SU-DHL-6 (cell line): ENCODE data around the gene OMP.

ENCODE experiments used
- H2AFZ ChIP-seq: fragments of 200-600 bp; sonication (generic); 2 replicates; pipeline ENCODE4 v1.6.1; 2014; ENCODE audit warnings: low read depth, mild to moderate bottlenecking, moderate library complexity, mixed read lengths, antibody characterized with exemption, low read length; ENCODE audit not compliant: severe bottlenecking
- H3F3A ChIP-seq: fragments of 200-600 bp; shearing (Covaris generic); 2 replicates; pipeline ENCODE4 v1.6.0; 2016; ENCODE audit warnings: antibody characterized with exemption, mild to moderate bottlenecking; ENCODE audit not compliant: insufficient read depth
- H3K27ac ChIP-seq: fragments of 200-600 bp; sonication (generic); 2 replicates; pipeline ENCODE4 v1.5.1; 2016; ENCODE audit warnings: low read depth, mild to moderate bottlenecking, low read length, moderate library complexity, mixed read lengths
- H3K27me3 ChIP-seq: fragments of 200-600 bp; sonication (generic), shearing (Covaris generic); 2 replicates; pipeline ENCODE4 v1.6.0; 2014; ENCODE audit warnings: mild to moderate bottlenecking, low read length
- H3K36me3 ChIP-seq: fragments of 200-600 bp; sonication (generic); 2 replicates; pipeline ENCODE4 v1.6.1; 2014; ENCODE audit warnings: mild to moderate bottlenecking, low read length, mixed read lengths
- H3K4me2 ChIP-seq: fragments of 300-600, 200-600 bp; shearing (Covaris generic), sonication (generic); 2 replicates; pipeline ENCODE4 v1.6.0; 2014; ENCODE audit warnings: low read length, low read depth, mild to moderate bottlenecking; ENCODE audit not compliant: poor library complexity, severe bottlenecking
- H3K4me3 ChIP-seq: fragments of 200-600 bp; sonication (generic); 2 replicates; pipeline ENCODE4 v1.5.1; 2014; ENCODE audit warnings: antibody characterized with exemption, low read length, mild to moderate bottlenecking, mixed read lengths; ENCODE audit not compliant: insufficient read depth, poor library complexity, severe bottlenecking
- H3K79me2 ChIP-seq: fragments of 200-600 bp; sonication (generic); 2 replicates; pipeline ENCODE4 v1.6.1; 2014; ENCODE audit warnings: mild to moderate bottlenecking, low read length, moderate library complexity; ENCODE audit not compliant: insufficient read depth
- H3K9ac ChIP-seq: fragments of 200-600 bp; sonication (generic); 2 replicates; pipeline ENCODE4 v1.7.0; 2014; ENCODE audit warnings: mild to moderate bottlenecking, low read length
- H3K9me2 ChIP-seq: fragments of 200-600 bp; sonication (generic); replicated peaks from 2 replicates; pipeline ENCODE4 v1.6.1; 2014; ENCODE audit warnings: low read length; ENCODE audit not compliant: insufficient read depth
- H3K9me3 ChIP-seq: fragments of 200-600 bp; sonication (generic); 2 replicates; pipeline ENCODE4 v1.6.1; 2014; ENCODE audit warnings: low read length, mixed read lengths; ENCODE audit not compliant: insufficient read depth
- H4K20me1 ChIP-seq: fragments of 200-600 bp; sonication (generic); 2 replicates; pipeline ENCODE4 v1.6.1; 2014; ENCODE audit warnings: low read depth, mild to moderate bottlenecking, antibody characterized with exemption, low read length, moderate library complexity, mixed read lengths
- CTCF ChIP-seq: fragments of 200-600 bp; sonication (generic); IDR thresholded peaks from one replicate; pipeline ENCODE4 v1.5.1; 2017; ENCODE audit warnings: antibody characterized with exemption, mild to moderate bottlenecking, low read length, moderate library complexity; ENCODE audit not compliant: insufficient read depth, poor library complexity, severe bottlenecking
- EZH2phosphoT487 ChIP-seq: fragments of 200-600 bp; sonication (generic), shearing (Covaris generic); conservative IDR thresholded peaks from 2 replicates; pipeline ENCODE4 v1.6.1; 2018; ENCODE audit warnings: mild to moderate bottlenecking, antibody characterized with exemption, low read length, moderate library complexity, mixed read lengths

Gene OMP

GRCh38 chr11:77084581-77085191 is 18.0 kb upstream of the OMP start:
- H3F3A ChIP-seq = no peaks in the 10 kb centered on the region
- TF ChIP-seq CTCF (no peak), EZH2phosphoT487 (no peak)
- no peak overlapping the region for H3K9ac ChIP-seq
- no peak overlapping the region for H3K4me3 ChIP-seq
- no peak overlapping the region for H2AFZ ChIP-seq
- no peak overlapping the region for H3K27ac ChIP-seq
- H3K27me3 ChIP-seq = no peaks in the 10 kb centered on the region
- no peaks in the 10 kb centered on the region for H3K79me2 ChIP-seq
- no peaks in the 10 kb centered on the region for H3K9me3 ChIP-seq
- H3K4me2 ChIP-seq = no peak overlapping the region
- no peaks in the 10 kb centered on the region for H4K20me1 ChIP-seq
- H3K9me2 ChIP-seq = no peaks in the 10 kb centered on the region
- H3K36me3 ChIP-seq = no peaks in the 10 kb centered on the region

DNA sequence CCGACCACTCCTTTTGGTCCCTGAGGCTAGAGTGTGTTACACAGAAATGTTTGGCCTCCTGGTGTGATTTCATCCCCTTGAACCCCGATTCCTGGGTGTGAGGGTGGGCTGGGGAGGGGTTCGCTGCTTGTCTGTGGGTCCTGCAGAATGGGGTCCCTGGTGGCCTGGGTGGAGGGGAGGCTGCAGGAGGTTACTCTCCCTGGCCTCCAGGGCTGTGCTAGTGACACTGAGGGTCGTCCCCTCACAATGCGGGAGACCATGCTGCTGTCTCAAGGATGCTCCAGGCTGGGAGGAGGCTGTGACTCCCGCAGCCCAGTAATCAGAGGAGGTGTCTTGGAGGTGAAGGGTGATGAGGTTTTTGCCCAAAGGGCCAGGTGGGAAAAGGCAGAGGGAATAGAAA is 17.0 kb upstream of the OMP start:
- H3K36me3 ChIP-seq = no peaks in the 10 kb centered on the region
- H4K20me1 ChIP-seq = no peaks in the 10 kb centered on the region
- no peak overlapping the region for H2AFZ ChIP-seq
- no peak overlapping the region for H3K4me3 ChIP-seq
- H3K27ac ChIP-seq = no peak overlapping the region
- H3K9ac ChIP-seq = no peak overlapping the region
- no peaks in the 10 kb centered on the region for H3K9me3 ChIP-seq
- H3K9me2 ChIP-seq = no peaks in the 10 kb centered on the region
- no peaks in the 10 kb centered on the region for H3F3A ChIP-seq
- no peak overlapping the region for H3K4me2 ChIP-seq
- no peaks in the 10 kb centered on the region for H3K27me3 ChIP-seq
- TF ChIP-seq CTCF = no peak
- TF ChIP-seq EZH2phosphoT487 = no peak
- no peaks in the 10 kb centered on the region for H3K79me2 ChIP-seq

DNA sequence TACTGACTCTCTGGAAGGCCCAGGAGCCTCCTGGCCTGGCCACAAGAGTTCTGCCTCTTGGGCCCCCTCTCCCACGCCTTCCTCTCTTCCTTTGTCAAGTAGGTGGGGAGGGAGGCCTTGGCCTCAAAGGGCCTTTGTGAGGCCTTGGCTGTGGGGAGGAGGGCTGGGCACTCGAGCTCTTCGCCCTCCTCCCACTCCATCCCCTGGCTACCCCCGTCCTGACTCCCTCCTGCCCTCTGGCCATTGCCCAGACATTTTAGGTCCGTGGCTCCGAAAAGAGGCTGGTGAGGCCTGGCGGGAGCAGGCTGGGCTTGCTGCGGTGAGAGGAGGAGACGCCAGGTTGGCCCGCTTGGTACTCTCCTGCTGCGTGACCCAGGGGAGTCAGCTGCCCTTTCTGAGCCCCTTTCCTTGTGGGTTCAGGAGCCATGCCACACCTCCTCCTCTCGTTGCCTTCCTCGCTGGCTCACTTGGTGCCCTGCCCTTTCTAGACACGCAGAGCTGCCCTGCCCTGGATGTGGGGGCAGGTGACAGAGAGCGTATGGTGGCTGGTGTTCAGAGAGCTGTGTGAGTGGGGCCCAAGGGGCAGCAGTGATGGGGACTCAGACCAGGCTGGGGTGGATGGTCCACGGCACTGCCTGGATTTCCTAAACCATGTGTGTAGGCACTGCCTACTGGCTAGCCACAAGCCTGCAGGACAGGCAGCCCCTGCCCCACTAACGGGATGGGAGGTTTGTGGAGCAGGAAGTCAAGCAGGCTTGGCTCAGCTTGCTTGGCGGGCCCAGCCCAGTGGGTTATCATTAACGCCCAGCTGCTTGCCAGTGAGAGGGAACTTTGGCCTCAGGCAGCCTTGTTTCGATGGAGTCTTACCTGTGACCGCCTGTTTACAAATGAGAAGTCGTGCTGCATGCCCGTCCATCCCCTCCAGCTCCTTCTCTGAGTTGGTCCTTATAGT is 15.8 kb upstream of the OMP start:
- no peak overlapping the region for H2AFZ ChIP-seq
- H3K9ac ChIP-seq = no peak overlapping the region
- H3K9me2 ChIP-seq = no peaks in the 10 kb centered on the region
- H3K27me3 ChIP-seq = no peaks in the 10 kb centered on the region
- H3K79me2 ChIP-seq = no peaks in the 10 kb centered on the region
- no peaks in the 10 kb centered on the region for H4K20me1 ChIP-seq
- no peak for TF ChIP-seq CTCF
- no peak for TF ChIP-seq EZH2phosphoT487
- H3F3A ChIP-seq = no peaks in the 10 kb centered on the region
- no peaks in the 10 kb centered on the region for H3K36me3 ChIP-seq
- no peak overlapping the region for H3K27ac ChIP-seq
- no peak overlapping the region for H3K4me3 ChIP-seq
- no peak overlapping the region for H3K4me2 ChIP-seq
- no peaks in the 10 kb centered on the region for H3K9me3 ChIP-seq
